ENCODE measurements around the gene SDHB. TPM values are rescaled to one million over a fixed set of nuclear protein-coding genes. Genes with fewer than 3 reads are reported as not detected.

SDHB gene
- total RNA-seq, 6 experiments from 2014 or later = 139 to 244 (median 178) TPM

GRCh38 chr1:16986113-16986512 is 67.7 kb downstream of the SDHB start:
- H3K27ac ChIP-seq = no peak overlapping the region
- no peak for DNase-seq
- peaks cover 0 to 2% (median 0%) of the 10 kb centered on the region in 4 donors for H3K36me3 ChIP-seq
- H3K9me3 ChIP-seq = no peaks in the 10 kb centered on the region
- no peak for ATAC-seq
- intact Hi-C loops (cut with DNase I) = no loop called here
- WGBS (ENCODE audit: insufficient coverage, low coverage, low lambda C conversion rate, missing lambda C conversion rate) = 100% methylated on average over 6 of the region's 19 CpGs
- no peak for TF ChIP-seq CTCF (IDR thresholded peaks at IDR 0.05)
- TF ChIP-seq POLR2A (IDR thresholded peaks at IDR 0.05) = no peak
- no peaks in the 10 kb centered on the region for H3K27me3 ChIP-seq
- no peak overlapping the region for H3K4me3 ChIP-seq
- H3K4me1 ChIP-seq = no peaks in the 10 kb centered on the region

- peaks cover 0 to 2% (median 0%) of the 10 kb centered on the region in 4 donors for H3K36me3 ChIP-seq
- no peak overlapping the region for H3K4me3 ChIP-seq
- 40% methylated on average over 2 of the region's 7 CpGs for WGBS (ENCODE audit: insufficient coverage, low coverage, low lambda C conversion rate, missing lambda C conversion rate)
- no peaks in the 10 kb centered on the region for H3K4me1 ChIP-seq
- H3K9me3 ChIP-seq = no peaks in the 10 kb centered on the region
- ATAC-seq = peak in 2 of 4 donors; percentile 5 to 55
- H3K27ac ChIP-seq = no peak overlapping the region
- no peak for DNase-seq
- TF ChIP-seq POLR2A (IDR thresholded peaks at IDR 0.05) (no peak), CTCF (IDR thresholded peaks at IDR 0.05) (no peak)
- intact Hi-C loops (cut with DNase I) = no loop called here
- H3K27me3 ChIP-seq = no peaks in the 10 kb centered on the region
Measured at GRCh38 chr1:16984717-16985116, 69.1 kb downstream of the SDHB start.

GRCh38 chr1:16983649-16984048 is 70.2 kb downstream of the SDHB start:
- Histone ChIP-seq H3K27me3 (no peaks in the 10 kb centered on the region), H3K36me3 (peaks cover 0 to 2% (median 0%) of the 10 kb centered on the region in 4 donors), H3K9me3 (no peaks in the 10 kb centered on the region), H3K4me3 (no peak overlapping the region), H3K27ac (no peak overlapping the region), H3K4me1 (no peaks in the 10 kb centered on the region)
- ATAC-seq (no peak), DNase-seq (no peak)
- no CpG with 5 or more reads among the region's 4 CpGs for WGBS (ENCODE audit: insufficient coverage, low coverage, low lambda C conversion rate, missing lambda C conversion rate)
- TF ChIP-seq CTCF (IDR thresholded peaks at IDR 0.05) = no peak
- TF ChIP-seq POLR2A (IDR thresholded peaks at IDR 0.05) = no peak
- intact Hi-C loops (cut with DNase I) = no loop called here

- no peaks in the 10 kb centered on the region for H3K4me1 ChIP-seq
- TF ChIP-seq POLR2A (IDR thresholded peaks at IDR 0.05) (no peak), CTCF (IDR thresholded peaks at IDR 0.05) (no peak)
- H3K27ac ChIP-seq = no peak overlapping the region
- no peaks in the 10 kb centered on the region for H3K27me3 ChIP-seq
- H3K9me3 ChIP-seq = no peaks in the 10 kb centered on the region
- H3K36me3 ChIP-seq = peaks cover 0 to 2% (median 0%) of the 10 kb centered on the region in 4 donors
- intact Hi-C loops (cut with DNase I) = no loop called here
- 74% methylated on average over 11 of the region's 11 CpGs for WGBS (ENCODE audit: insufficient coverage, low coverage, low lambda C conversion rate, missing lambda C conversion rate)
- no peak overlapping the region for H3K4me3 ChIP-seq
- DNase-seq = no peak
- no peak for ATAC-seq
Measured at GRCh38 chr1:16982902-16983301, 70.9 kb downstream of the SDHB start.

Data from right lobe of liver (tissue), 6 donors.